HG02938 (cell line): ENCODE measurements around the gene TATDN2.

Source experiments
- ATAC-seq: cut with Tn5 transposase; IDR thresholded peaks from one replicate; pipeline ENCODE4 v1.9.1; 2021; ENCODE audit warnings: mild to moderate bottlenecking, moderate library complexity; ENCODE audit not compliant: unreplicated experiment

The TATDN2 gene

GRCh38 chr3:10315771-10316344 is 67.6 kb downstream of the TATDN2 start:
- ATAC-seq = no peak

GRCh38 chr3:10317311-10317960 is 69.2 kb downstream of the TATDN2 start:
- ATAC-seq = no peak

GRCh38 chr3:10317961-10318350 is 69.7 kb downstream of the TATDN2 start:
- no peak for ATAC-seq

- no peak for ATAC-seq
These were observed 71.0 kb downstream of the TATDN2 start for GRCh38 chr3:10319251-10319650.

GRCh38 chr3:10319804-10320203 is 71.5 kb downstream of the TATDN2 start:
- ATAC-seq = no peak

GRCh38 chr3:10320320-10320677 is 72.0 kb downstream of the TATDN2 start:
- ATAC-seq = no peak

GRCh38 chr3:10321630-10322351 is 73.5 kb downstream of the TATDN2 start:
- no peak for ATAC-seq

- no peak for ATAC-seq
These were observed 74.1 kb downstream of the TATDN2 start for GRCh38 chr3:10322352-10322710.

GRCh38 chr3:10327592-10327991 is 79.3 kb downstream of the TATDN2 start:
- no peak for ATAC-seq

GRCh38 chr3:10328460-10329071 is 80.3 kb downstream of the TATDN2 start:
- no peak for ATAC-seq

GRCh38 chr3:10329495-10330015 is 81.3 kb downstream of the TATDN2 start:
- no peak for ATAC-seq

GRCh38 chr3:10330319-10330718 is 82.1 kb downstream of the TATDN2 start:
- ATAC-seq = no peak
